Loucy (cell line): Measurements from ENCODE around the gene MKNK2.

Experiments used
- H2AFZ ChIP-seq: fragments of 200-600 bp; sonication (generic); 2 replicates; pipeline ENCODE4 v1.6.0; 2016; ENCODE audit warnings: antibody characterized with exemption, mild to moderate bottlenecking, low read length, moderate library complexity
- H3F3A ChIP-seq: fragments of 200-600 bp; 2 replicates; pipeline ENCODE4 v1.6.0; 2016; ENCODE audit warnings: antibody characterized with exemption, low read depth, mild to moderate bottlenecking
- H3K27me3 ChIP-seq: fragments of 200-600 bp; sonication (generic); 2 replicates; pipeline ENCODE4 v1.6.1; 2014; ENCODE audit warnings: low read length, mild to moderate bottlenecking; ENCODE audit not compliant: insufficient read depth, poor library complexity, severe bottlenecking
- H3K36me3 ChIP-seq: fragments of 200-600 bp; sonication (generic); 2 replicates; pipeline ENCODE4 v1.6.1; 2016; ENCODE audit warnings: low read length; ENCODE audit not compliant: insufficient read depth
- H3K4me1 ChIP-seq: fragments of 200-600 bp; sonication (generic); 2 replicates; pipeline ENCODE4 v1.5.1; 2014; ENCODE audit warnings: low read length, mild to moderate bottlenecking; ENCODE audit not compliant: insufficient read depth, poor library complexity, severe bottlenecking
- H3K4me2 ChIP-seq: fragments of 200-600 bp; sonication (generic); 2 replicates; pipeline ENCODE4 v1.6.0; 2014; ENCODE audit warnings: antibody characterized with exemption, low read length, low read depth, mild to moderate bottlenecking; ENCODE audit not compliant: poor library complexity, severe bottlenecking
- H3K4me3 ChIP-seq: fragments of 200-600 bp; sonication (generic); 2 replicates; pipeline ENCODE4 v1.5.1; 2014; ENCODE audit warnings: low read length, mild to moderate bottlenecking, mixed read lengths; ENCODE audit not compliant: poor library complexity, severe bottlenecking
- H3K79me2 ChIP-seq: fragments of 200-600 bp; sonication (generic); 2 replicates; pipeline ENCODE4 v1.6.1; 2014; ENCODE audit warnings: low read length; ENCODE audit not compliant: insufficient read depth
- H3K9ac ChIP-seq: fragments of 200-600 bp; sonication (generic); 2 replicates; pipeline ENCODE4 v1.6.0; 2014; ENCODE audit warnings: mild to moderate bottlenecking, low read depth, low read length, moderate library complexity; ENCODE audit not compliant: poor library complexity, severe bottlenecking
- H3K9me2 ChIP-seq: fragments of 200-600 bp; sonication (generic); replicated peaks from 2 replicates; pipeline ENCODE4 v1.6.1; 2016; ENCODE audit warnings: low read depth, low read length, mixed read lengths
- H3K9me3 ChIP-seq: fragments of 200-600 bp; sonication (generic); 2 replicates; pipeline ENCODE4 v1.6.1; 2014; ENCODE audit warnings: mild to moderate bottlenecking, antibody characterized with exemption, low read length, low read depth; ENCODE audit not compliant: insufficient read depth
- H4K20me1 ChIP-seq: fragments of 200-600 bp; sonication (generic); 2 replicates; pipeline ENCODE4 v1.6.0; 2014; ENCODE audit warnings: antibody characterized with exemption, low read length, mild to moderate bottlenecking; ENCODE audit not compliant: insufficient read depth, poor library complexity, severe bottlenecking
- EZH2phosphoT487 ChIP-seq: fragments of 200-600 bp; IDR thresholded peaks from 2 replicates; pipeline ENCODE4 v1.6.1; 2018; ENCODE audit warnings: antibody characterized with exemption, mild to moderate bottlenecking, moderate library complexity, borderline replicate concordance
- TF ChIP-seq, protein P1 (sequence below): fragments of 200-600 bp; sonication (generic); conservative IDR thresholded peaks from 2 replicates; pipeline ENCODE4 v1.5.1; 2014; ENCODE audit warnings: mild to moderate bottlenecking, antibody characterized with exemption, low read length

The MKNK2 gene

DNA sequence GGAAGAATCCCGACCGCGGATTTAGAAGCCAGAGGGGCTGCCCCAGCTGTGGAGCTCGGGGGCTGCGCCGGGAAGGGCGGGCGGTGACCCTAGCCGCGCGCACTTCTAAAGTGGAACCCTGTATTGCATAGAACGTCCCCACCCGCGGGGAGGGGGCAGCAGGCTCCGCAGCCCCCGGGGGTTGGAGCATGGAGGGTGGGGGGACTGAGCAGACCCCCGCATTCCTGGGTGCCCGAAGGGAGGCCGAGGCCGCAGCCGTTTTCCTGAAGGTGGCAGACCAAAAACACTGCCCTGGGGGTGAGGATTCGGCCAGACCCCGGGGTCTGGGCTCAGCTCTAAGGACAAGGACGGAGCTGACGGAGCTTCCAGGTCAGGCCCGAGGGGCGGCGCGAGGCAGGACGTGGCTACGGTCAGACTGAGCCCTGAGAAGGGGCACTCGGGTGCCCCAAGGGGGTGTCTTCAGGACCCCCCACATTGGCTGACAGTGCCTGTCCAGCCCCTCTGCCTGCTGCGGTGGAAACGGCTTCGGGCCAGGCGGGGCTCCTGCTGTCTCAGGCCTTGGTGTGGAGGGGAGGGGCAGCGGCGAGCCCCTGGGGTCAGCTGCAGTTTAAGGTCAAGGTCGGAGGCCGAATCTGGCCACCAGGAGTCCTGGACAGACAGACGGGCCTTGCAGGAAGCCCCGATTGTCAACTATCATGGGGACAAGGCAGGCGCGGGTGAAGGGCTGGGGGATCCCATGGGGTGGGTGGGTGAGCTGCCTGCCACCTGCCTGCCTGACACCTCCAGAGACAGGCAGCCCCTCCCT is 12.6 kb downstream of the MKNK2 start:
- TF ChIP-seq EZH2phosphoT487, result no peak
- TF ChIP-seq, protein P1, sequence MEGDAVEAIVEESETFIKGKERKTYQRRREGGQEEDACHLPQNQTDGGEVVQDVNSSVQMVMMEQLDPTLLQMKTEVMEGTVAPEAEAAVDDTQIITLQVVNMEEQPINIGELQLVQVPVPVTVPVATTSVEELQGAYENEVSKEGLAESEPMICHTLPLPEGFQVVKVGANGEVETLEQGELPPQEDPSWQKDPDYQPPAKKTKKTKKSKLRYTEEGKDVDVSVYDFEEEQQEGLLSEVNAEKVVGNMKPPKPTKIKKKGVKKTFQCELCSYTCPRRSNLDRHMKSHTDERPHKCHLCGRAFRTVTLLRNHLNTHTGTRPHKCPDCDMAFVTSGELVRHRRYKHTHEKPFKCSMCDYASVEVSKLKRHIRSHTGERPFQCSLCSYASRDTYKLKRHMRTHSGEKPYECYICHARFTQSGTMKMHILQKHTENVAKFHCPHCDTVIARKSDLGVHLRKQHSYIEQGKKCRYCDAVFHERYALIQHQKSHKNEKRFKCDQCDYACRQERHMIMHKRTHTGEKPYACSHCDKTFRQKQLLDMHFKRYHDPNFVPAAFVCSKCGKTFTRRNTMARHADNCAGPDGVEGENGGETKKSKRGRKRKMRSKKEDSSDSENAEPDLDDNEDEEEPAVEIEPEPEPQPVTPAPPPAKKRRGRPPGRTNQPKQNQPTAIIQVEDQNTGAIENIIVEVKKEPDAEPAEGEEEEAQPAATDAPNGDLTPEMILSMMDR, result no peak
- Histone ChIP-seq H3K9me3 (no peaks in the 10 kb centered on the region), H3K4me1 (peaks cover 18% of the 10 kb centered on the region), H4K20me1 (peaks cover 10% of the 10 kb centered on the region), H3K36me3 (peaks cover 20% of the 10 kb centered on the region; the same call in 1 of the 2 replicates), H3K27me3 (no peaks in the 10 kb centered on the region), H3K9ac (no peak overlapping the region), H3F3A (peaks cover 6% of the 10 kb centered on the region; the same call in 1 of the 2 replicates), H3K9me2 (no peaks in the 10 kb centered on the region), H3K79me2 (peaks cover 20% of the 10 kb centered on the region; the same call in 1 of the 2 replicates), H3K4me3 (no peak overlapping the region), H2AFZ (no peak overlapping the region), H3K4me2 (no peak overlapping the region)

DNA sequence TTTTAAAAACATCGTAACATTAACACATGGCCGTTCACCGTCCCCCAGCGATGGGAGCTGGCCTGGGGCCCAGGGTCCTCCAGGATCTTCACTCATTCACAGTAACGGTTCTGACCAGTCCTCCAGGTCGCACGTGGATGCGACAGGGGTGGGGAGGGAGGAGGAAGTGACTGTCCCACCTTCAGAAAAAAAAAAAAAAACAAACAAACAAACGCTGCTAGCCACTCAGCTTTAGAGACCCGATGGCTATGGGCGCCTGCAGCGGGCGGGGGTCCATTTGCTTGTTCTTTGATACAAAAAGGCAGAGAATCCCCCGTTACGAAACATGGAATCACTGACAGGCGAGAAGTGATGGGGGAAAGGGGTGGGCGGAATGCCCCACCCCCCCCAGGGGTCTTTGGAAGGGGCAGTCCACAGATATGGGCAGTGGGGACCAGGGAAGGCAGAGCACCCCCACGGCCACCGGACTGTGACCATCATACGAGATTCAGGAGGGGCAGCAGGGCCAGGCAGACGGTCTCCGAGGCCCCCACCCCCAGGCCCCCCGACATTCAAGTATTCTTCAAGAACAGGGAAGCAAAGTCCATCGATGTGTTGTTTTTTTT is 13.3 kb downstream of the MKNK2 start:
- TF ChIP-seq, protein P1, result no peak
- TF ChIP-seq EZH2phosphoT487, result no peak
- H3K27me3 ChIP-seq, result no peaks in the 10 kb centered on the region
- no peaks in the 10 kb centered on the region for H3K9me3 ChIP-seq
- peaks cover 20% of the 10 kb centered on the region; the same call in 1 of the 2 replicates for H3K36me3 ChIP-seq
- peaks cover 19% of the 10 kb centered on the region for H3K4me1 ChIP-seq
- H3F3A ChIP-seq, result peaks cover 6% of the 10 kb centered on the region; the same call in 1 of the 2 replicates
- H3K4me3 ChIP-seq, result no peak overlapping the region
- H2AFZ ChIP-seq, result no peak overlapping the region
- peaks cover 10% of the 10 kb centered on the region for H4K20me1 ChIP-seq
- no peak overlapping the region for H3K4me2 ChIP-seq
- no peak overlapping the region for H3K9ac ChIP-seq
- no peaks in the 10 kb centered on the region for H3K9me2 ChIP-seq
- peaks cover 16% of the 10 kb centered on the region; the same call in 1 of the 2 replicates for H3K79me2 ChIP-seq

DNA sequence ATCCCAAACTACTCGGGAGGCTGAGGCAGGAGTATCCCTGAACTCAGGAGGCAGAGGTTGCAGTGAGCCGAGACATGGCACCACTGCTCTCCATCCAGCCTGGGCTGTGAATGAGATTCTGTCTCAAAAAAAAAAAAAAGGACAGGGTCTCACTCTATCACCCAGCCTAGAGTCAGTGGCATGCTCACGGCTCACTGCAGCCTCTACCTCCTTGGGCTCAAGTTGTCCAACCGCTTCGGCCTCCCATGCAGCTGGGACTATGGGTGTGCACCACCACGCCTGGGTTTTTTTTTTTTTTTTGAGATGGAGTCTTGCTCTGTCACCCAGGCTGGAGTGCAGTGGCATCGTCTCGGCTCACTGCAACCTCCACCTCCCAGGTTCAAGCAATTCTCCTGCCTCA is 14.6 kb downstream of the MKNK2 start:
- Histone ChIP-seq H3K27me3 (no peaks in the 10 kb centered on the region), H4K20me1 (peaks cover 6% of the 10 kb centered on the region), H3K4me1 (peaks cover 18% of the 10 kb centered on the region), H3K4me2 (no peak overlapping the region), H3K4me3 (no peak overlapping the region), H3K9me3 (no peaks in the 10 kb centered on the region), H3K79me2 (peaks cover 7% of the 10 kb centered on the region; the same call in 1 of the 2 replicates), H3K9ac (no peak overlapping the region), H3K9me2 (no peaks in the 10 kb centered on the region), H3K36me3 (peaks cover 18% of the 10 kb centered on the region; the same call in 1 of the 2 replicates), H2AFZ (no peak overlapping the region), H3F3A (peaks cover 6% of the 10 kb centered on the region; the same call in 1 of the 2 replicates)
- TF ChIP-seq EZH2phosphoT487, result no peak
- TF ChIP-seq, protein P1, result no peak
